Panc1 (cell line): ENCODE results near the gene BTBD17.

Experiments
- POLR2AphosphoS5 ChIP-seq: IDR thresholded peaks from 2 replicates; pipeline ENCODE4 v1.6.1; 2012; ENCODE audit warnings: mild to moderate bottlenecking, low read depth, low read length, moderate library complexity
- SIN3A ChIP-seq: IDR thresholded peaks from 2 replicates; pipeline ENCODE4 v1.6.1; 2012; ENCODE audit warnings: low read depth, mild to moderate bottlenecking, low read length, moderate library complexity, borderline replicate concordance; ENCODE audit not compliant: insufficient read depth
- TF ChIP-seq, protein P1 (sequence below): fragments of 450-650 bp; IDR thresholded peaks from 2 replicates; pipeline ENCODE4 v1.5.1; 2017; ENCODE audit warnings: mild to moderate bottlenecking

GRCh38 chr17:74390680-74391653, 29.3 kb upstream of the BTBD17 start:
- TF ChIP-seq POLR2AphosphoS5 (no peak), SIN3A (no peak)
- TF ChIP-seq, protein P1, sequence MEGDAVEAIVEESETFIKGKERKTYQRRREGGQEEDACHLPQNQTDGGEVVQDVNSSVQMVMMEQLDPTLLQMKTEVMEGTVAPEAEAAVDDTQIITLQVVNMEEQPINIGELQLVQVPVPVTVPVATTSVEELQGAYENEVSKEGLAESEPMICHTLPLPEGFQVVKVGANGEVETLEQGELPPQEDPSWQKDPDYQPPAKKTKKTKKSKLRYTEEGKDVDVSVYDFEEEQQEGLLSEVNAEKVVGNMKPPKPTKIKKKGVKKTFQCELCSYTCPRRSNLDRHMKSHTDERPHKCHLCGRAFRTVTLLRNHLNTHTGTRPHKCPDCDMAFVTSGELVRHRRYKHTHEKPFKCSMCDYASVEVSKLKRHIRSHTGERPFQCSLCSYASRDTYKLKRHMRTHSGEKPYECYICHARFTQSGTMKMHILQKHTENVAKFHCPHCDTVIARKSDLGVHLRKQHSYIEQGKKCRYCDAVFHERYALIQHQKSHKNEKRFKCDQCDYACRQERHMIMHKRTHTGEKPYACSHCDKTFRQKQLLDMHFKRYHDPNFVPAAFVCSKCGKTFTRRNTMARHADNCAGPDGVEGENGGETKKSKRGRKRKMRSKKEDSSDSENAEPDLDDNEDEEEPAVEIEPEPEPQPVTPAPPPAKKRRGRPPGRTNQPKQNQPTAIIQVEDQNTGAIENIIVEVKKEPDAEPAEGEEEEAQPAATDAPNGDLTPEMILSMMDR = no peak
